H1 (cell line): ENCODE results near the gene SIM2. TPM values are rescaled to one million over a fixed set of nuclear protein-coding genes. Genes with fewer than 3 reads are reported as not detected.
A peak's percentile ranks its signal among the peaks of the same experiment; 100 is the strongest.

ENCODE experiments used
- CTCF ChIA-PET: fragments of 300-600 bp; sonication (Branson Sonifier 250); formaldehyde crosslinking; loops from one replicate; lab custom pipeline; 2021; ENCODE audit not compliant: partially characterized antibody; lab: Charles Lee
- POLR2A ChIA-PET: fragments of 300-600 bp; sonication (Branson Sonifier 250); formaldehyde crosslinking; loops from one replicate; lab custom pipeline; 2021; ENCODE audit warnings: inconsistent platforms; ENCODE audit not compliant: partially characterized antibody; lab: Charles Lee
- DNase-seq, 2 experiments: peaks; one replicate each; pipeline versions ENCODE4 v3.0.0 to v3.0.0-alpha.2; 2010 to 2022; ENCODE audit warnings: low spot score in 2 of 2, low read depth in 1 of 2, mixed read lengths in 1 of 2
- FAIRE-seq: peaks from 2 replicates; lab custom pipeline; 2011; peaks lifted over from hg19 to GRCh38; lab: Jason Lieb, UNC
- H2AFZ ChIP-seq: 2 replicates; pipeline ENCODE4 v1.8.1; 2012; ENCODE audit warnings: low read length, inconsistent platforms
- H2AK5ac ChIP-seq: 2 replicates; pipeline ENCODE4 v1.6.1; 2013; ENCODE audit warnings: low read depth, low read length
- H2BK120ac ChIP-seq: replicated peaks from 2 replicates; pipeline ENCODE3; 2013; ENCODE audit warnings: low read depth, low read length, inconsistent platforms
- H2BK12ac ChIP-seq: 2 replicates; pipeline ENCODE4 v1.6.1; 2013; ENCODE audit warnings: low read depth, low read length
- H2BK15ac ChIP-seq: 2 replicates; pipeline ENCODE4 v1.6.1; 2013; ENCODE audit warnings: low read length
- H2BK20ac ChIP-seq: 2 replicates; pipeline ENCODE4 v1.6.1; 2013; ENCODE audit warnings: low read length
- H2BK5ac ChIP-seq: 2 replicates; pipeline ENCODE4 v1.6.1; 2013; ENCODE audit warnings: low read depth, low read length
- H3K14ac ChIP-seq: 2 replicates; pipeline ENCODE4 v1.6.1; 2013; ENCODE audit warnings: inconsistent platforms; ENCODE audit not compliant: insufficient read length
- H3K18ac ChIP-seq: 2 replicates; pipeline ENCODE4 v1.6.1; 2013; ENCODE audit warnings: low read length; ENCODE audit errors: extremely low read depth
- H3K23ac ChIP-seq: 2 replicates; pipeline ENCODE4 v1.6.1; 2013; ENCODE audit warnings: inconsistent platforms; ENCODE audit not compliant: insufficient read length
- H3K23me2 ChIP-seq: 2 replicates; pipeline ENCODE4 v1.6.1; 2013; ENCODE audit warnings: low read depth, low read length
- H3K27ac ChIP-seq: 2 replicates; pipeline ENCODE4 v1.6.1; 2011; ENCODE audit warnings: low read depth, low read length, inconsistent platforms
- H3K27me3 ChIP-seq, 4 experiments: replicated peaks in 1 of 4; 1 replicate in 1 of 4; 2 replicates in 3 of 4; pipeline versions ENCODE4 v1.6.1 to v1.8.1; 2011 to 2013; ENCODE audit warnings: low read length in 3 of 4, mild to moderate bottlenecking in 3 of 4, inconsistent platforms in 2 of 4, mixed read lengths in 2 of 4, moderate library complexity in 1 of 4; ENCODE audit not compliant: control insufficient read depth in 3 of 4, insufficient read depth in 3 of 4; ENCODE audit errors: extremely low read depth in 1 of 4
- H3K36me3 ChIP-seq, 4 experiments: 2 replicates each; pipeline versions ENCODE4 v1.6.1 to v1.8.1; 2011 to 2013; ENCODE audit warnings: mild to moderate bottlenecking in 4 of 4, low read length in 3 of 4, moderate library complexity in 2 of 4, control low read depth in 1 of 4, inconsistent platforms in 1 of 4; ENCODE audit not compliant: insufficient read depth in 4 of 4, control insufficient read depth in 2 of 4
- H3K4ac ChIP-seq: replicated peaks from 2 replicates; pipeline ENCODE3; 2013; ENCODE audit warnings: low read length, low read depth, mixed read lengths, inconsistent platforms; ENCODE audit not compliant: insufficient read length
- H3K4me1 ChIP-seq, 4 experiments: replicated peaks in 1 of 4; 1 replicate in 1 of 4; 2 replicates in 3 of 4; pipeline versions ENCODE4 v1.6.1 to v1.8.1; 2011 to 2013; ENCODE audit warnings: low read length in 3 of 4, inconsistent platforms in 2 of 4, mixed read lengths in 1 of 4; ENCODE audit not compliant: insufficient read depth in 4 of 4, control insufficient read depth in 3 of 4
- H3K4me2 ChIP-seq, 2 experiments: 2 replicates each; pipeline versions ENCODE4 v1.6.1 to v1.8.1; 2011 to 2013; ENCODE audit warnings: low read depth in 2 of 2, low read length in 2 of 2, control low read depth in 1 of 2, inconsistent platforms in 1 of 2, mild to moderate bottlenecking in 1 of 2; ENCODE audit not compliant: insufficient read depth in 1 of 2
- H3K4me3 ChIP-seq, 4 experiments: fragments of 200-600, 300-600 bp in 1 of 4; sonication (generic), shearing (Covaris generic), sonication (Bioruptor Twin) in 1 of 4; 2 replicates each; pipeline versions ENCODE4 v1.5.1 to v1.8.1; 2011 to 2016; ENCODE audit warnings: low read length in 4 of 4, low read depth in 3 of 4, control low read depth in 2 of 4, inconsistent platforms in 2 of 4, mild to moderate bottlenecking in 2 of 4, mixed read lengths in 1 of 4, moderate library complexity in 1 of 4; ENCODE audit not compliant: insufficient read depth in 2 of 4; ENCODE audit errors: extremely low read depth in 1 of 4
- H3K56ac ChIP-seq: replicated peaks from 2 replicates; pipeline ENCODE3; 2013; ENCODE audit warnings: low read depth, mild to moderate bottlenecking, mixed read lengths, low read length, inconsistent platforms; ENCODE audit not compliant: insufficient read length
- H3K79me1 ChIP-seq: 2 replicates; pipeline ENCODE4 v1.6.1; 2013; ENCODE audit warnings: low read depth, low read length, control low read depth
- H3K79me2 ChIP-seq, 2 experiments: 2 replicates each; pipeline versions ENCODE4 v1.6.1 to v1.8.1; 2012 to 2013; ENCODE audit warnings: low read length in 2 of 2, mild to moderate bottlenecking in 2 of 2, inconsistent platforms in 1 of 2; ENCODE audit not compliant: insufficient read depth in 2 of 2, control insufficient read depth in 1 of 2
- H3K9ac ChIP-seq, 4 experiments: replicated peaks in 1 of 4; 1 replicate in 1 of 4; 2 replicates in 3 of 4; pipeline versions ENCODE4 v1.6.1 to v1.8.1; 2011 to 2013; ENCODE audit warnings: low read depth in 3 of 4, low read length in 3 of 4, control low read depth in 2 of 4, mild to moderate bottlenecking in 2 of 4, moderate library complexity in 2 of 4, inconsistent platforms in 1 of 4; ENCODE audit errors: extremely low read depth in 1 of 4
- H3K9me3 ChIP-seq, 2 experiments: 2 replicates each; pipeline versions ENCODE4 v1.6.1 to v1.8.1; 2012 to 2013; ENCODE audit warnings: mild to moderate bottlenecking in 2 of 2, moderate library complexity in 2 of 2, control low read depth in 1 of 2, inconsistent platforms in 1 of 2, low read depth in 1 of 2, low read length in 1 of 2, mixed read lengths in 1 of 2; ENCODE audit not compliant: insufficient read depth in 2 of 2
- H4K20me1 ChIP-seq, 2 experiments: replicated peaks in 1 of 2; 2 replicates each; pipeline versions ENCODE3 to v1.8.1; 2011 to 2013; ENCODE audit warnings: inconsistent platforms in 2 of 2, low read length in 2 of 2, mild to moderate bottlenecking in 1 of 2; ENCODE audit not compliant: insufficient read depth in 2 of 2, control insufficient read depth in 1 of 2
- H4K5ac ChIP-seq: 2 replicates; pipeline ENCODE4 v1.6.1; 2013; ENCODE audit warnings: low read length, low read depth, mixed read lengths, inconsistent platforms; ENCODE audit not compliant: insufficient read length
- H4K8ac ChIP-seq: 2 replicates; pipeline ENCODE4 v1.8.0; 2013; ENCODE audit warnings: mild to moderate bottlenecking, moderate library complexity, low read length, inconsistent platforms; ENCODE audit not compliant: insufficient read depth; ENCODE audit errors: extremely low read depth
- H4K91ac ChIP-seq: replicated peaks from 2 replicates; pipeline ENCODE3; 2013; ENCODE audit warnings: low read length, mixed read lengths, inconsistent platforms; ENCODE audit not compliant: insufficient read length
- CBX8 ChIP-seq: fragments of 300-800, 300-1000 bp; sonication (generic); IDR thresholded peaks from 2 replicates; pipeline ENCODE4 v1.7.1; 2016; ENCODE audit warnings: low read depth, low read length, borderline replicate concordance
- EZH2 ChIP-seq: fragments of 200-600 bp; sonication (generic); IDR thresholded peaks from 2 replicates; pipeline ENCODE4 v1.7.1; 2012; ENCODE audit warnings: low read depth, mild to moderate bottlenecking, moderate library complexity, low read length, inconsistent platforms; ENCODE audit not compliant: severe bottlenecking
- KDM5A ChIP-seq: fragments of 200-600 bp; IDR thresholded peaks from 2 replicates; pipeline ENCODE4 v1.7.1; 2012; ENCODE audit warnings: mild to moderate bottlenecking, low read length, inconsistent platforms, mixed read lengths
- POLR2A ChIP-seq, 2 experiments: IDR thresholded peaks; 1 replicate in 1 of 2; 2 replicates in 1 of 2; pipeline ENCODE4 v1.6.1; 2011; ENCODE audit warnings: low read depth in 2 of 2, low read length in 2 of 2, mild to moderate bottlenecking in 2 of 2; ENCODE audit errors: control extremely low read depth in 1 of 2
- RNF2 ChIP-seq: fragments of 200-900, 300-1000 bp; sonication (generic); IDR thresholded peaks from 2 replicates; pipeline ENCODE4 v1.7.1; 2016; ENCODE audit warnings: borderline replicate concordance, low read depth, mild to moderate bottlenecking, antibody characterized with exemption, low read length; ENCODE audit not compliant: poor library complexity, severe bottlenecking; ENCODE audit errors: missing control alignments
- SIN3A ChIP-seq, 2 experiments: IDR thresholded peaks in 1 of 2; conservative IDR thresholded peaks in 1 of 2; 2 replicates each; pipeline ENCODE4 v1.6.1; 2011 to 2012; ENCODE audit warnings: low read length in 2 of 2, improper control_type of control experiment in 1 of 2, low read depth in 1 of 2, mild to moderate bottlenecking in 1 of 2
- SUZ12 ChIP-seq: fragments of 200-600 bp; sonication (generic); IDR thresholded peaks from 2 replicates; pipeline ENCODE4 v1.6.1; 2012; ENCODE audit warnings: mild to moderate bottlenecking, inconsistent platforms, low read length, moderate library complexity, mixed read lengths
- TBP ChIP-seq: IDR thresholded peaks from 2 replicates; pipeline ENCODE4 v1.6.1; 2011; ENCODE audit warnings: low read depth, low read length, improper control_type of control experiment
- YY1 ChIP-seq: IDR thresholded peaks from 2 replicates; pipeline ENCODE4 v1.6.1; 2011; ENCODE audit warnings: low read depth, mild to moderate bottlenecking, low read length
- WGBS, 2 experiments: shearing (Covaris generic) in 1 of 2; methylation state at CpG; one replicate each; pipeline versions ENCODE4 v1.1.6 to v1.1.7; 2013 to 2015; ENCODE audit warnings: low lambda C conversion rate in 2 of 2, mixed read lengths in 2 of 2, inconsistent platforms in 1 of 2, low coverage in 1 of 2, missing lambda C conversion rate in 1 of 2; ENCODE audit not compliant: insufficient replicate concordance in 2 of 2, insufficient coverage in 1 of 2, insufficient read length in 1 of 2; ENCODE audit errors: extremely low coverage in 1 of 2, missing lambda C conversion rate in 1 of 2; 5-methylcytosine and 5-hydroxymethylcytosine counted together
- polyA plus RNA-seq, 7 experiments: library from polyadenylated mRNA; depleted of rRNA in 3 of 7; stranded (reverse) in 5 of 7; unstranded in 2 of 7; fragments of >200 nt in 5 of 7; fragments of 200-250 nt in 2 of 7; gene quantifications; 1 replicate in 5 of 7; 2 replicates in 1 of 7; 4 replicates in 1 of 7; pipeline versions ENCODE4 v1.2.1 to v1.2.3, GENCODE V29; 2011 to 2013; ENCODE audit warnings: missing spikeins in 2 of 7, mixed read lengths in 2 of 7
- total RNA-seq: library from RNA; stranded (reverse); fragmentation: NEBNext Ultra II Directional; extraction: Animal tissue kit (Norgen Biotek cat#: 25700); gene quantifications from 2 replicates; pipeline ENCODE4 v1.2.1, GENCODE V29; 2021
- TF ChIP-seq, protein P1 (sequence below): IDR thresholded peaks from 2 replicates; pipeline ENCODE4 v1.6.1; 2011; ENCODE audit warnings: low read depth, mild to moderate bottlenecking, low read length; ENCODE audit not compliant: insufficient read depth

Gene SIM2
- total and polyA plus RNA-seq, 2 of the 8 experiments (the other 6 are each of a cell fraction or from before 2014, with no cell fraction given): 0.05 to 0.26 TPM

DNA sequence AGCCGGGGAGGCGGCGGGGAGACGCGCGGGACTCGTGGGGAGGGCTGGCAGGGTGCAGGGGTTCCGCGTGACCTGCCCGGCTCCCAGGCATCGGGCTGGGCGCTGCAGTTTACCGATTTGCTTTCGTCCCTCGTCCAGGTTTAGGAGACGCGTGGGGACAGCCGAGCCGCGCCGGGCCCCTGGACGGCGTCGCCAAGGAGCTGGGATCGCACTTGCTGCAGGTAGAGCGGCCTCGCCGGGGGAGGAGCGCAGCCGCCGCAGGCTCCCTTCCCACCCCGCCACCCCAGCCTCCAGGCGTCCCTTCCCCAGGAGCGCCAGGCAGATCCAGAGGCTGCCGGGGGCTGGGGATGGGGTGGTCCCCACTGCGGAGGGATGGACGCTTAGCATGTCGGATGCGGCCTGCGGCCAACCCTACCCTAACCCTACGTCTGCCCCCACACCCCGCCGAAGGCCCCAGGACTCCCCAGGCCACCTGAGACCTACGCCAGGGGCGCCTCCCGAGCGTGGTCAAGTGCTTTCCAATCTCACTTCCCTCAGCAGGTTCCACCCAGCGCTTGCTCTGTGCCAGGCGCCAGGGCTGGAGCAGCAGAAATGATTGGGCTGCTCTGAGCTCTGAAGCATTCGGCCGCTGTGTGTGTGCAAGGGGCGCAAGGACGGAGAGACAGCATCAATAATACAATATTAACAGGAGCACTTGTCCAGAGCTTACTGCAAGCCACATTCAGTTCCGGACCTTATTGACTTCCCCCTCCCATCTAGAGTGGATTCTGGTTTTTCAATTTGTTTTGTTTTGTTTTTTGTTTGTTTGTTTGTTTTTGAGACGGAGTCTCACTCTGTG is 10.3 kb downstream of the SIM2 start:
- CTCF ChIA-PET: interaction anchor here (0.9 to 3.7 kb wide), 10 partner anchors 9 to 281 kb away, joined by 3 to 17 read pairs (median 4); partner anchors contain the start of gene SIM2
- H2AFZ ChIP-seq: no peak overlapping the region
- H3K27me3 ChIP-seq: peaks cover 56 to 89% (median 67%) of the 10 kb centered on the region in 4 experiments
- peak; percentile 46 for TF ChIP-seq RNF2
- TF ChIP-seq SUZ12: peak; percentile 55
- no peak for TF ChIP-seq CBX8
- no peak for TF ChIP-seq KDM5A
- TF ChIP-seq POLR2A (IDR thresholded peaks at IDR 0.05; ENCODE audit: control extremely low read depth in 1 of 2, low read depth in 2 of 2, low read length in 2 of 2): no peak
- no peak for TF ChIP-seq SIN3A (conservative IDR thresholded peaks at IDR 0.05 in 1 of 2, IDR thresholded peaks at IDR 0.05 in 1 of 2; ENCODE audit: low read depth in 1 of 2, low read length in 2 of 2)
- TF ChIP-seq EZH2: peak; percentile 58
- TF ChIP-seq, protein P1, sequence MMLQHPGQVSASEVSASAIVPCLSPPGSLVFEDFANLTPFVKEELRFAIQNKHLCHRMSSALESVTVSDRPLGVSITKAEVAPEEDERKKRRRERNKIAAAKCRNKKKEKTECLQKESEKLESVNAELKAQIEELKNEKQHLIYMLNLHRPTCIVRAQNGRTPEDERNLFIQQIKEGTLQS: no peak
- TF ChIP-seq YY1: no peak
- no peak for TF ChIP-seq TBP

More for the DNA sequence above, 10.3 kb downstream of the SIM2 start:
- Histone ChIP-seq H3K36me3 (peaks cover 0 to 10% (median 0%) of the 10 kb centered on the region in 4 experiments; a peak in 1 of 8 replicates), H3K4me1 (peaks cover 0 to 36% (median 31%) of the 10 kb centered on the region in 4 experiments; a peak in 6 of 7 replicates), H4K91ac (no peak overlapping the region), H2BK15ac (0 out of 2 replicates have a peak overlapping the region, but pooled peaks have one; percentile 72), H3K9me3 (no peaks in the 10 kb centered on the region), H2BK5ac (no peak overlapping the region), H3K23me2 (peaks cover 3% of the 10 kb centered on the region; the same call in 1 of the 2 replicates), H3K4ac (no peak overlapping the region), H2AK5ac (no peak overlapping the region), H3K18ac (peak overlapping the region; percentile 19; the same call in 1 of the 2 replicates), H4K20me1 (peaks cover under 1 to 5% of the 10 kb centered on the region in 2 experiments), H2BK12ac (no peak overlapping the region), H3K4me3 (peak overlapping the region in 3 of 4 experiments; percentile 1 to 57 (median 14); a peak in 4 of 8 replicates), H4K5ac (no peak overlapping the region), H3K79me1 (no peaks in the 10 kb centered on the region), H3K23ac (no peak overlapping the region), H3K4me2 (peak overlapping the region; percentile 80 to 90), H2BK20ac (0 out of 2 replicates have a peak overlapping the region, but pooled peaks have one; percentile 61), H3K9ac (no peak overlapping the region), H4K8ac (no peak overlapping the region), H2BK120ac (no peak overlapping the region), H3K79me2 (no peaks in the 10 kb centered on the region), H3K27ac (no peak overlapping the region), H3K14ac (no peak overlapping the region), H3K56ac (no peak overlapping the region)
- POLR2A ChIA-PET: interaction anchor here (0.9 to 3.4 kb wide), 4 partner anchors 10 to 363 kb away, joined by 3 to 15 read pairs (median 4); partner anchors contain the start of gene SIM2
- FAIRE-seq: no peak
- WGBS, 2 experiments: 3% methylated on average over 48 of the region's 55 CpGs; no CpG with 5 or more reads in 1 of the 2 experiments
- peak in 1 of 2 experiments; percentile 69 for DNase-seq
